GM23338 (cell line): ENCODE measurements around the gene ENOSF1.

Experiments
- CREB1 ChIP-seq: fragments of 250-450 bp; sonication (Bioruptor Pico); IDR thresholded peaks from 2 replicates; pipeline ENCODE4 v1.5.0; 2020; ENCODE audit warnings: low read depth, mild to moderate bottlenecking, moderate library complexity
- CTCF ChIP-seq, 2 experiments: fragments of 200-600 bp in 1 of 2; sonication (generic) in 1 of 2; conservative IDR thresholded peaks; 2 replicates each; pipeline versions ENCODE4 v1.5.1 to v1.6.1; 2016 to 2017; ENCODE audit warnings: antibody characterized with exemption in 2 of 2, low read depth in 2 of 2, mild to moderate bottlenecking in 2 of 2, moderate library complexity in 1 of 2
- EZH2 ChIP-seq: fragments of 200-600 bp; sonication (generic); IDR thresholded peaks from one replicate; pipeline ENCODE4 v1.8.0; 2017; ENCODE audit warnings: antibody characterized with exemption, mild to moderate bottlenecking, low read depth; ENCODE audit not compliant: unreplicated experiment
- JUNB ChIP-seq: IDR thresholded peaks from one replicate; pipeline ENCODE4 v1.6.1; 2016; ENCODE audit warnings: antibody characterized with exemption; ENCODE audit not compliant: unreplicated experiment
- POLR2AphosphoS5 ChIP-seq: IDR thresholded peaks from 2 replicates; pipeline ENCODE4 v1.6.1; 2016; ENCODE audit warnings: antibody characterized with exemption, low read depth
- REST ChIP-seq: IDR thresholded peaks from one replicate; pipeline ENCODE4 v1.6.1; 2018; ENCODE audit warnings: antibody characterized with exemption; ENCODE audit not compliant: unreplicated experiment
- STAT1 ChIP-seq: IDR thresholded peaks from one replicate; pipeline ENCODE4 v1.6.1; 2016; ENCODE audit warnings: antibody characterized with exemption; ENCODE audit not compliant: unreplicated experiment

- TF ChIP-seq CTCF (conservative IDR thresholded peaks at IDR 0.05; ENCODE audit: low read depth in 2 of 2), result no peak
- TF ChIP-seq EZH2, result no peak
- TF ChIP-seq POLR2AphosphoS5, result no peak
- no peak for TF ChIP-seq CREB1 (CRISPR knock-in tag)
- no peak for TF ChIP-seq REST
- no peak for TF ChIP-seq STAT1
- TF ChIP-seq JUNB, result no peak
These were observed 1.1 kb downstream of the ENOSF1 start for GRCh38 chr18:711310-711656.
